HG03280 (cell line): ENCODE measurements around the gene RAF1.
"Not testable (repeated sequence)": the region's sequence is repeated elsewhere in the genome, so short reads cannot be mapped to it uniquely, and the experiment has no call there.

Experiments
- ATAC-seq: cut with Tn5 transposase; IDR thresholded peaks from one replicate; pipeline ENCODE4 v1.9.1; 2021; ENCODE audit warnings: mild to moderate bottlenecking, moderate library complexity; ENCODE audit not compliant: unreplicated experiment

RAF1 gene

DNA sequence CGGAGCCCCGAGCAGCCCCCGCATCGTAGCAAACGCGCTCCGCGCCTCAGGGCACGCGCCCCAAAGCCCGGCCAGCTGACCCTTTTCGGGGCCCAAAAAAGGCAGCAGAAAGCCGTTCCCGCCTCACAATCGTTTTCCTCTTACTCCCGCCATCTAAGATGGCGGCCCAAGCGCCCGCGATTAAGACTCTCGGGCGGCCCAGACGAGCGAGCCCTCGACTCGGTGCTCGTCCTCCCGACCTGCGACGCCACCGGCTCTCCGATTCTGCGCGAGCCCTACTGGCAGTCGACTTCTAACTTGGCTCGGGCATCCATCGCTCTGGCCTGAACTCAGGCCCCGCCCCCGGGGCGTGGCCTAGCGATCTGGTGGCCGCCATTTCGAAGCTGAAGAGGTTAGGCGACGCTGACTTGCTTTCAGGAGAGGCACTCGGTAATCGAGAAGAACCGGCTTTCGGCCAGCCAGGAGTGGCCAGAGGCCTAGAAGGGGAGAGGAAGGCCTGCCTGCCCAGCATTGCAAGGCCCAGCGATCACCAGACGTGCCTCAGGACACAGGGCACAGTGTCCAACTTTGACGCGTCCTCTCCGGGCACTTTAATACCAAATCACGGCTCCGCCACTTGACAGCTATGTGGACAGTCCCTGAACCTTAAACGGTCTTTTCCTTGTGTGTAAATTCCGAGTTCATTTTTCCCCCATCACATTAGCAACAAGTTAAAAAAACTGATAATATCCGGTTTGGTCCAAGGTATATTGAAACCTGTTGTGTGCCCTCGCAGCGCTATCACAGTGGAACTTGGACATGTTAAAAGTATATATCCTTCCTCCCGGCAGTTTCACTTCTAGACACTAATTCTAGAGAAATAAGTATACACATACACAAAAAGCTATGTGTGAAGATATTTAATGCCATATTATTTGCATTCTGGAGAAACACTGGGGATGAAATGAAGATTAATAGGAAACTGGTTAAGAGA lies at the start of gene RAF1:
RAF1 (minus strand) TSS at position 182 of the 973 bp plus-strand sequence. CDS start 45,396 bp downstream, outside the sequence.
- peak; percentile 95 for ATAC-seq

DNA sequence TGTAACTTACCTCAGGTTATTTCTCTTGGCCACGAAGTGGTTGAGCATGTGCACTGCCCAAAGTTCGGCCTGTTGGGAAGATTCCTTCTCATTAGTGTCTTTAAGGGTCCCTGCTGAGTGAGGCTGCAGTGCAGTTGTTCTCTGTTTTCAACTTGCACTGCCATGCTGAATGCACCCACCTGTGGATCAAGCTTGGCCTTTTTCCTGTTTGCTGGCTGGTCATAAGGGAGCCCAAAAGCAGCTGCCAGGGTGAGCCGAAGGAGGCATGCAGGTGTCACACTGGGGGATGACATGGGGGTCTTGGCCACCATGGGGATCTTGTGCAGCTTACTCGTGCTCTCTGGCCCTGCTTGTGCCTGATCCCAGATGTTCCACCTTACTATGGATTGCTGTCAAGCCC lies 46.1 kb upstream of the RAF1 start:
- no peak for ATAC-seq

DNA sequence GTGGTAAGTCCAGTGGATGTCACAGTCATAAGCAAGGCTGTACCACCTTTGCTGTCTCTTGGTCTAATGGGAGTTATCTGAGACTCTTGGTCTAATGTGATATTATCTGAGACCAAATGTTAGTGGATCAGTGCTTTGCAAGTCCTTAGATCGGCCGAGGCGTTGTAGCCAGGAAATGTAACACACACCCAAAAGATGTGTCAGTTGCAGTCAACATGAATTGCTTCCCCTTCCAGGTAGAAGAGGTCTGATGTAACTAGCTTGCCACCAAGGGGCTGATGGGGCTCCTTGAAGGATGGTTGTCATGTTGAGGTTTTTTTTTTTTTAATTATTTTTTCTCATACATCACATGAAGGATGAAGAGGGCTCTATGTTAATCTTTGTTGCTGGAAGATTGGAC lies 45.4 kb upstream of the RAF1 start:
- ATAC-seq, result no peak

DNA sequence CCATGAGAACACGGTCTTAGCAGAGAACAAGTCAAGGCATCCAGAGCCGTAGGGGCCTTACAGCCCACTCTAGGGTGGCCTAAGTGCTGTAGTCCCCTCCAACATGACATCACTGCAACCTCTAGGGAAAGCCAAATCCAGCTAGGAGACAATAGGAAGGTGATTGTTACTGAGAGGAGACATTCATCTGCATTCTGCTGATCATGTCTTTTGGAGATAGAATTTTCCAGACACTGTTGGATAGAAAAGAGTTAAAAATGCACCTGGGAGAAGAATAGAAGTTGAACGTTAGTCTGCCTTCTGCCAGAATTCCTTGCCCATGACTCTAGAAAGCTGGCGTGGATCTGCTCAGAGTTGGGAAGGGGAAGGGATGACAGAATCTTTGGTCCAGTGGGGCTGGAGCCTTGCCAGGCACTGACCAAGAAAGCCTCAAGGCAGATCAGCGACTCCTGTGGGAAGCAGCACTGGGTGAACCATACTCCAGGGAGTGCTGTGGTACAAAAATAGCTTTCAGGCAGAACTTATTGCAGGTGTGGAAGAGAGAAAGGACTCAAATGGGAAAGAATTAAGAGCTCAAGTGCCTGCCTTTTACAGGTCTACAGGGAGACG lies 44.8 kb upstream of the RAF1 start:
- no peak for ATAC-seq

DNA sequence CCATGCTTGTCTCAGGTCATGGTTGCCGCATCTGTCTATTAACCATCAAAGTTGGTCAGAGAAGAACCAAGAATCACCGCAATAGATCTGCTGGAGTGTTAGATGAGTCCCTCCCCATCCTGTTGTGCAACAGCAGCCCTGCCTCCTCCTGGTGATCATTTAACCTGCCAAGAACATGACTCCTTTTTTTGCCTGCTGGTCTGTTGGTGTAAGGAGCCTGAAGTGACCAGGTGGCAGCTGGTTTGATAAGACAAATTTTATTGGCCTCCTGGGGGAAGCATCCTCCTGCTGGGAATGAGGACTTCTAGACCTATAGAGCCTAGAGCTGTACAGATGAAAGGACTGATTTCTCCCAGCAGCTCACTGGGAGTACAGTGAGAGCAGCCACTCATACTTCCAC lies 43.5 kb upstream of the RAF1 start:
- no peak for ATAC-seq

DNA sequence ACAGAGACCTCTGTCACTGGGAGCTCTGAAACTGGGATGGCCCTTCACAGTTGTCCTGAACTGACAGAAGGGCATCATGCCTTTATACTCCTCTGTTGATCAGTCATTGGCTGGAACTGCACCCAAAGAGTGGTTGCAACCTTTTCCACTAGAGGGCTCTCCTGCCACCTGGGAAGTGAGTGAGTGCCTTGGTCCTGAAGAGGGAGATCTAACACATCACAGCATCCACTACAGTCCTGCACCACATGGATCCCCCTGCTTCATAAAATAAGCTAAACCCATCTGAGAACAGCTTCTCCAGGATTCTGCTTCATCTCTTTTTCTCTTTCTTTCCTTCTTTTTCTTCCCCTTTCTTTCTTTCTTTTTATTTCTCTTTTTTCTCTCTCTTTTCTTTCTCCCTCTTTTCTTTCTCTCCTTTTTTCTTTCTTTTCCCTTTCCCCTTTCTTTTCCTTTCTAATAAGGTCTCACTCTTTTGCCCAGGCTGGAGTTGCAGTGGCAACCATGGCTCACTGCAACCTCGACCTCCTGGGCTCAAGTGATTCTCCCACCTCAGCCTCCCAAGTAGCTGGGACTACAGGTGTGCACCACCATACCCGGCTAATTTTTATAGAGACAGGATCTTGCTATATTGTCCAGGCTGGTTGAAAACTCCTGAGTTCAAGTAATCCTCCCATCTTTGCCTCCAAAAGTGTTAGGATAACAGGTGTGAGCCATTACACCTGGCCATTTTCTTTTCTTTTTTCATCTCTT lies 42.8 kb upstream of the RAF1 start:
- ATAC-seq, result peak; percentile 81

DNA sequence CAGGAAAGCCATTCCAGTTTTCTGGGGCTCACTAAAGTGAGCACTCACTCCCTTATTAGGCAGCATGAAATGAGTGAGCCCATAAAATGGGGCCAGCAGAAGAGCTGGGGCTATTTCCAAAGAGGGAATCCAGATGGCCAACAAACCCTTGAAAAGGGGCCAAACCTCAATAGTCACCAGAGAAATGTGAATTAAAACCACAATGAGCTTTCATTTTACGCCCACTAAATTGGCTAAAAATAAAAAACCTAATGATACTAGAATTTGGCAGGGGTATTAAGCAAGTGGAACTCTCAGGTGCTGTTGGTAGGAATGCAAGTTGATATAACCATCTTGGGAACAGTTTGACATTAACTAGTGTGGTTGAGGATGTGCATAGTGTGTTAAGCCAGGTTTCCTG lies 42.1 kb upstream of the RAF1 start:
- no peak for ATAC-seq

DNA sequence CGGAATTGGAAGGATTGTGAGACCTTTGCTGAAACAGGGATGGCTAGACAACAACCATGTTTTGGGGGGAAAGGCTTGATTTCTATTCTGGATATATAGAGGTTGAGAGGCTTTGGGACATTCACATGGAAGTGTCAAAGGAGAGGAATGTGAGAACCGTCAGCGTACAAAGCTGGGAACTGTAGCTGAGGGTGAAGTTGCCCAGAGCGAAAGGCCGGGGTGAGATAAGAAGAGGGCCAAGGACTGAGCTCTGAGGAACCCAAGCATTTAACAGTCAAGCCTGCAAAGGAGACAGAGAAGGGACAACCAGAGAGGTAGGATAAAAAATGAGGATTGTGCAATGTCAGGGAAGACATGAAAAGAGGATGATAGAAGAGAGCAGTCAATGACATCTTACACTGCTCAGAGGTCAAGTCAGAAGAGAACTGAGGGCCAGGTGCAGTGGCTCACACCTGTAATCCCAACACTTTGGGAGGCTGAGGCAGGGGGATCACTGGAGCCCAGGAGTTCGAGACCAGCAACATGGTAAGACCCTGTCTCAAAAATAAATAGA lies 41.5 kb upstream of the RAF1 start:
- no peak for ATAC-seq

DNA sequence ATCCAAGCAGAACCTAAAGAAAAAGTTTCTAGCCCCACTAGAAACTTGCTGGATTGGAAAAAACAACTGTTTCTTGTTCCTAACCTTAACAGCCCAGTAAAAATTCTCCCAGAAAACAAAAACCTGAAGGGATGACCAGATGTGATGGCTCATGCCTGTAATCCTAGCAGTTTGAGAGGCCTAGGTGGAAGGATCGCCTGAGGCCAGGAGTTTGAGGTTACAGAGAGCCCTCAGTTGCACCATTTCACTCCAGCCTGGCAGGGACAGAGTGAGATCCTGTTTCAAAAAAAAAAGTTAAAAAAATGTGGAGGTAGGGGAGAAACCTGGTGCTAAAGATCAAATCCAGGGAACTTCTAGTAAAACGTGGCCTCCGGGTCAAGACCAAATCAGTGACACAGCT lies 38.6 kb upstream of the RAF1 start:
- ATAC-seq, result no peak

DNA sequence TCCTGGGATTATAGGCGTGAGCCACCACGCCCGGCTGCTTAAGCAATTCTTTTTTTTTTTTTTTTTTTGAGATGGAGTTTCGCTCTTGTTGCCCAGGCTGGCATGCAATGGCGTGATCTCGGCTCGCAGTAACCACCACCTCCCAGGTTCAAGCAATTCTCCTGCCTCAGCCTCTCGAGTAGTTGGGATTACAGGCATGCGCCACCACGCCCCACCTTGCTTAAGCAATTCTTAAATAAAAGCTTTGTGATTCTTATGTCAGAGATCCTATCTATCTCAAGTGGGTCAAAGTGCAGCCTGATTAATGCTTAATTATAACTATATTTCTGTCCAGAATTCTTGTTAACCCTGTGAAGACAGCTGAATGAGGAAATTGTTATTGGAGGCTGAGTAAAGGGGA lies 37.7 kb upstream of the RAF1 start:
- ATAC-seq, result not testable (repeated sequence)

DNA sequence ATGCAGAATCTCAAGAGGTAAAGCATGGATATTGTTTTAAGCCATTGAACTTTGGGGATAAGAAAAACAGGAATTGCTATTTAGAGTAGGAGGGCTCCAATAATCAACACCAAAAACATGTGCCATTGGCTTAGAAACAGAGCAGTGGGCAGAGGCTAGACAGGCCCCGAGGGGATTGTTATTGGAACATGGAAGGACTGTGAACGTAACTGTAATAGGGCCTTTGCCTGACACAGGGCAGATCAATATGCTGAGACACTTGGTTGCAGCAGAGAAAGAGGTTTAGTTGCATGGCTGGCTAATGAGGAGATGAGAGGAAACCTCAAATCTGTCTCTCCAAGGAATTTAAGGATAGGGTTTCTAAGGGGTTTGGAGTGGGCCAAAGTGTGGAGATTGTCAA lies 36.9 kb upstream of the RAF1 start:
- ATAC-seq, result no peak

DNA sequence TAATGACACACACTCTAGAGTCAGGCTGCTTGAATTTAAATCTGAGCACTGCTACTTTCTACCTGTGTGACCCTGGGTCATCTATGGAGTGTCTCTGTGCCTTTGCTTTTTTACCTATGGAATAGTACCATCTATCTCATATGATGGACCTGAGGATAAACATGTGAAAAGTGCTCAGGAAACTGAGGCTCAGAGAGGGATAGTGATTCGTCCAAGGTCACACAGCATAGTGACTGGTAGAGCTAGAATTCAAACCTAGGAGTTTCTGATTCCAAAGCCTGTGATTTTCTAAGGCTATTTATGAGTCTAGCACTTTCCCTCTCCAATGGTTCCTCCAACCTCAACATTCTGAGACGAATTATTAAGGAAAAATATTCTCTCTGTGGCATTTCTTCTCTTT lies 32.0 kb upstream of the RAF1 start:
- ATAC-seq, result no peak

DNA sequence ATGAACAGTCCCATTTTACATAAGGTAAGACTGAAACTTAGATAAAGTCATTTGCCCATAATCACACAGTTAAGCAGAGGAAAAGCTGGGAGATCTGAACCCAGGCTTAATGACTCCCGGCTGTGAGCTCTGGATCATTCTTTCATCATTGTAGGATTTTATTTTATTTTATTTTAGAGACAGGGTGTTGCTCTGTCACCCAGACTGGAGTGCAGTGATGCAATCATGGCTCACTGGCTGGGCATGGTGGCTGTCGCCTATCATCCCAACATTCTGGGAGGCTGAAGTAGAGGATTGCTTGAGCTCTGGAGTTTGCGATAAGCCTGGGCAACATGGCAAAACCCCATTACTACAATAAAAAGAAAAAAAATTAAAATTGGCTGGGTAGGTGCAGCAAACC lies 31.2 kb upstream of the RAF1 start:
- no peak for ATAC-seq

DNA sequence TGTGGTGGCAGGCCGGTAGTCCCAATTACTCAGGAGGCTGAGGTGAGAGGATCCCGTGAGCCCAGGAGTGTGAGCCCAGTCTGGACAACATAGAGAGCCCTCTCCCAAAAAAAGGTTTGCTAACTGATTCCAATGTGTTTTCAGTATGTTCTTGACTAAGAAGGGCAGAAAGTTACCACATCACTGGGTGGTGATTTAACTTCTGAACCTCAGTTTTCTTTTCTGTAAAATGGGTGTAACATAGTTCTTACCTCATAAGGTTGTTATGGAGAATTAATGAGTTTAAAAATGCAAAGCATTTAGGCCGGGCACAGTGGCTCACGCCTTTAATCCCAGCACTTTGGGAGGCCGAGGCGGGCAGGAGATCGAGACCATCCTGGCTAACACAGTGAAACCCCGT lies 28.5 kb upstream of the RAF1 start:
- ATAC-seq, result no peak

DNA sequence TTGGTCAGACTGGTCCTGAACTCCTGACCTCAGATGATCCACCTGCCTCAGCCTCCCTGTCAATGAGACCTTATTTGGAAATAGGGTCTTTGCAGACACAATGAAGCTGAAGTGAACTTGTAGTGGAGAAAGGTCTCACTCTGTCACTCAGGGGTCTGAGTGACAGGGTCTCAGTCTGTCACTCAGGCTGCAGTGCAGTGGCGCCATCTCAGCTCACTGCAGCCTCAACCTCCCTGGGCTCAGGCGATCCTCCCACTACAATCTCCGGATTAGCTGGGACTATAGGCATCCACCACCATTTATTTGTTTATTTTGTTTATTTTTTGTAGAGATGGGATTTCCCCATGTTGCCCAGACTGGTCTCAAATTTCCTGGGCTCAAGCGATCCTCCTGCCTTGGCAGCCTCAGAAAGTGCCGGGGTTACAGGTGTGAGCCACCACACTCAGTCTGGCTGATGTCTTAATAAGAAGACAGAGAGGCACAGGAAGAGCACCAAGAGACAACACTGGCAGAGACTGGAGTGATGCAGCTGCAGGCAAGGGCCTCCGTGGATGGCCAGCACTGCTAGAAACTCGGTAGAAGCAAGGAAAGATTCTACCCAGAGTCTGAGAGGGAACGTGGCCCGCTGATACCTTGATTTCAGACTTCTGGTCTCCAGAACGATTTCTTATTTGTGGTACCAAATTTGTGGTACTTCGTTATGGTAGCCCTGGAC lies 26.2 kb upstream of the RAF1 start:
- no peak for ATAC-seq

DNA sequence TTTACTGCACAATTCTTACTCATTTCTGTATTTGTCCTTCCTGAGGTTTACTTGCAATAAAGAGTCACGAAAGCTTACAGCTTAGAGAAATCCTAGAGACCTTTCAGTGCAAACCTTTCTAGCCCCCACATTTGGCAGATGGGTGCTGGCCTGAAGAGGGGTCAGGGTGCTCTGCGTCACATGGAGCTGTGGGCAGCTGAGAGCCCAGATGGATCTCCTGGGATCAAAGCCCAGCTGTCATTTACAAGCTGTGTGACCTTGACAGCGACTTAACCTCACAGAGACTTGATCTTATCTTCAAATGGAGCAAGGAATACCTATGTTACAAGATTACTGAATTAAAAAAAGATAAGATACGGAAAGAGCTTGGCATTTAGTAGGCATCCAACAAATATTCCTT lies 24.0 kb upstream of the RAF1 start:
- ATAC-seq, result no peak

DNA sequence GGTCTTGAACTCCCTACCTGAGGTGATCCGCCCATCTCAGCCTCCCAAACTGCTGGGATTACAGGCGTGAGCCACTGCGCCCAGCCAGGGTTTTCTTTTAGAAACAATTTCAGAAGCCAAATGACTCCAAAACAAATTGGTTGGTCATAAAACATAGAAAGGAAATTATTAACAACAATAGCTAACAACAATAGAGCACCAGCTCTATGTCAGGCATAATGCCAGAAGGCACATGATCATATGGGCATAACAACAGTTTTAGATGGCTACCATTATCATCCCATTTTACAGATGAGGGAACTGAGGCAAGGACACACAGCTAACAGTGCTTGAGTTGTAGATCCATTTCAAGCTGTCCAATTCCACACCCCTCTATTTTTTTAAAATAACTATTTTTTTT lies 22.2 kb upstream of the RAF1 start:
- no peak for ATAC-seq

DNA sequence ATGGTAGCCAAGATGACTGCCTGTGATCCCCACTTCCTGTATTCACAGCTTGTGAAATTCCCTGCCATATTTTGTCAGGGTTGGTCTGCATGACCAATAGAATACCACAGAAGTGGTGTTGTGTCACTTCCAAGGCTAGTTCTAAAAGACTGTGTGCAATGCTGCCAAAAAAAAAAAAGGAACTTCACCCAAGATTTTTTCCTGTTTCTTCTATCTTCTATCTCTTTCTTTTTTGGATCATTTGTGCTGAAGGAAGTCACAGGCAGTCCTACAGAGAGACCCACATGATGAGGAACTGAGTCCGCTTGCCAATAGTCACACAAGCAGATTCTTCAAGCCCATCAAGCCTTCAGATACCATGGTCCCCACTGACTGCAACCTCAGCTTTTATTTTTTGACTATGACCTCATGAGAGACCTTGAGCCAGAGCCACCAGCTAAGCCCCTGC lies 18.1 kb upstream of the RAF1 start:
- ATAC-seq, result no peak

DNA sequence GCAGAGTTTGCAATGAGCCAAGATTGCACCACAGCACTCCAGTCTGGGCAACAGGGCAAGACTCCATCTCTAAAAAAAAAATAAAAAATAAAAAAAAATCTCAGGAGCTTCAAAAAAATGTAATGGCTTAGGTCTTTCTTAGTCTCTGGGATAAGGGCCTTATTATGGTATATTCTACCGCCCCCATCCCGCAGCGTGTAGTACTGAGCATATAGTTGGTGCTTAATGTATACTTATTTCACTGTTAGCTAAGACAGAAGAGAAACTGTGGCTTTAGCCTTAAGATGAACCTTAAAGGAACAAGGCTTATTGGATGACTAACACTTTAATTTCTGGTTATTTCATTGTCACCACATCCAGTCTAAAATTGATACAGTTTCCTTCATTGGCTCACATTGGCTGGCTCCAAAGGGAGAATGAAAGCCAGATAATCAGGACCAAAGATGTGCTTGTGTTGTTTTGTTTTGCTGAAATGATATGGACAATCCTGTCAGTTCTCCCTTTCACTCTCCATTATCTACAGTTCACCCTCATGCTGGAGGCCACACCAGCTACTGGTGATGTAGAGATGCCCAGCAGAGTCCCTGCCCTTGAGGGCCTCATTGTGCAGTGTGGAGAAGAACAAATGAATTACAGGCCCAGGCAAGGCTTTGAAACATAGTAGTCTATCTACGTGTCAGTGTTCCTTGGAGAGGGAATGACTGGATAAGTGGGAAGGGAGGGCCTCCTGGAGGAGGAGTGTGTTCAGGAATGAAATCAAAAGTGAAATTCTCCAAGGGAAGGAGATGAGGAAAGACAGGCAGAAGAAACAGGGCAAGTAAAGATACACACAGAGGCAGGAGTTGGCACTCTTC lies 17.4 kb upstream of the RAF1 start:
- ATAC-seq, result no peak

DNA sequence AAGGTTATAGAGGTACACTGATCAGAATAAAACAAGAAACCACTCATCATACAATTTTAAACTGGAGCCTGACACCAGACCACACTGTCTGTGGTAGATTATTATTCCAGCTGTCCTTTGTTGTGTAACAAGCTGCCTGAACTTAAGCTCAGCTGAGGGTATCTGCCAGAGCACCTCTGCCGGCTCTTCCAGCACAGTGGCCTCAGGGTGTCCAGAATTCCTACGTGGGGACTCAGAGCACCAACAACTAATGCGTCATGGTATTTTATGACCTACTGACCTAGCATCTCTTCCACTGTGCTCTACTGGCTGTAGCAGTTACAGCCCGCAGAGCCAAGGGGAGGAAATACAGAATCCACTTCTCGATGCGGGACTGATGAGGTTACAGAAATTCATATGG lies 15.6 kb upstream of the RAF1 start:
- no peak for ATAC-seq
